IPS-15b (cell line): ENCODE data around the gene METTL25.

Experiments
- H3K27me3 ChIP-seq: one replicate; pipeline ENCODE4 v1.6.1; 2013; ENCODE audit warnings: low read length; ENCODE audit not compliant: control insufficient read depth, insufficient read depth
- H3K36me3 ChIP-seq: one replicate; pipeline ENCODE4 v1.6.1; 2013; ENCODE audit warnings: low read length; ENCODE audit not compliant: control insufficient read depth, insufficient read depth
- H3K4me1 ChIP-seq: one replicate; pipeline ENCODE4 v1.6.1; 2013; ENCODE audit warnings: mild to moderate bottlenecking, low read length; ENCODE audit not compliant: control insufficient read depth, insufficient read depth
- H3K4me3 ChIP-seq: one replicate; pipeline ENCODE4 v1.5.1; 2013; ENCODE audit warnings: low read depth, low read length
- H3K9ac ChIP-seq: one replicate; pipeline ENCODE4 v1.6.1; 2013; ENCODE audit warnings: low read depth, mild to moderate bottlenecking, low read length
- H3K9me3 ChIP-seq: one replicate; pipeline ENCODE4 v1.6.1; 2013; ENCODE audit warnings: mild to moderate bottlenecking, low read length; ENCODE audit not compliant: control insufficient read depth, insufficient read depth

Gene METTL25

DNA sequence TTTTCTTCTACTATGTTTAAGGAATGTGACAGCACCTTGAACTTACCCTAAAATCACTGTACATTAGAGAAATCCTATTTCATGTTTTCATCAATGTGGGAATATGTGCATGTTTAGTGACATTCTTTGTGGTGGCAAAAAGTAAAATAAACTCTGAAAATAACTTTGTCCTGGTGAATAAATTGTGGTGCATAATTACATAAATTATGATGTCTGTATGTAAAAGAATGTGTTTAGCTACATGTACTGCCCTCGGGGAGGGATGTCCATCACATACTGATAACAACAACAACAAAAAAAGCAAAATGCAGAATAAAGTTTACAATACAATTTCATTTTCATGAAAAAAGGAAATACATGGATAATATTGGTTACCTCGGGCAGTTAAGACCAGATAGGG is 157.3 kb downstream of the METTL25 start:
- Histone ChIP-seq H3K27me3 (no peaks in the 10 kb centered on the region), H3K4me3 (no peak overlapping the region)

DNA sequence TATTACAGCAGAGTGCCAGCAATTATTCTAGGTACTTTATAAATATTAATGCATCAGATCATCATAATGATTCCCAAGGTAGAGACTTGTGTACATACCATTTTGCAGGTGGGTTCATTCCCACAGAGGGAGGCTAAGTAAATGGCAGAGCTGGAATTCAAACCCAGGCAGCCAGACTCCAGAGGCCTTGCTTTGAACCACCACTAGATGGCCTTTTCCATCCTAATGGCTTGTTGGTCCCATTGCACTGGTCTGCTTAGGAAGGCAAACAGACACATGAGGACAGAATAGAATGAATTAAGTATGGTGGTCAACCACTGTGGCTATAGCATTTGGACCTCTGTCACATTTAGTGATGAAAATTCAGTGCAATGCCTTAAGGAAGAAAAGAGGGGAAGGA is 158.7 kb downstream of the METTL25 start:
- Histone ChIP-seq H3K9ac (no peak overlapping the region), H3K36me3 (no peaks in the 10 kb centered on the region), H3K4me1 (no peaks in the 10 kb centered on the region), H3K9me3 (no peaks in the 10 kb centered on the region), H3K27me3 (no peaks in the 10 kb centered on the region), H3K4me3 (no peak overlapping the region)

More for the DNA sequence above, 157.3 kb downstream of the METTL25 start:
- Histone ChIP-seq H3K36me3 (no peaks in the 10 kb centered on the region), H3K9ac (no peak overlapping the region), H3K9me3 (no peaks in the 10 kb centered on the region), H3K4me1 (no peaks in the 10 kb centered on the region)

DNA sequence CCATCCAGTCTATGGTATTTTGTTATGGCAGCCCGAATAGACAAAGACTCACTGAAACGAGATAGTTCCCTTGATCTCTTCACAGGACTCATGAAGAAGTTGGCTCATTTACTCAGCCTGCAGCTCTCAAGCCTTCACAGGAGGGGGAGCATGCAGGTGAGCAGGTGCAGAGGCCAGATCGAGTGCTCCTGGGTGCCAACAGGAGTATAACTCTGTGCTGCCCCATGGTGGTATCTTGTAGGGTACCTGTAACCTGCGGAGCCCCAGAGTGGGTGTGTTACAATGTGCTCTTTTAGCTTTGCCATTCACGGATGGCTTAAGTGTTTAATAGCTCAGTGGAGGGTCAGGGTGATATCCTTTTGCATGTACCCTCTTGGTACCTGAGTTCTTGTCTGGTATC is 159.5 kb downstream of the METTL25 start:
- H3K27me3 ChIP-seq = no peaks in the 10 kb centered on the region
- no peak overlapping the region for H3K9ac ChIP-seq
- no peak overlapping the region for H3K4me3 ChIP-seq
- no peaks in the 10 kb centered on the region for H3K36me3 ChIP-seq
- no peaks in the 10 kb centered on the region for H3K9me3 ChIP-seq
- H3K4me1 ChIP-seq = no peaks in the 10 kb centered on the region

- H3K9me3 ChIP-seq = no peaks in the 10 kb centered on the region
- H3K4me1 ChIP-seq = no peaks in the 10 kb centered on the region
- H3K27me3 ChIP-seq = no peaks in the 10 kb centered on the region
- H3K36me3 ChIP-seq = no peaks in the 10 kb centered on the region
- H3K9ac ChIP-seq = no peak overlapping the region
- no peak overlapping the region for H3K4me3 ChIP-seq
Observed at GRCh38 chr12:82519510-82519909, 161.2 kb downstream of the METTL25 start.

- no peaks in the 10 kb centered on the region for H3K4me1 ChIP-seq
- H3K9me3 ChIP-seq = no peaks in the 10 kb centered on the region
- no peak overlapping the region for H3K9ac ChIP-seq
- H3K36me3 ChIP-seq = no peaks in the 10 kb centered on the region
- no peak overlapping the region for H3K4me3 ChIP-seq
- no peaks in the 10 kb centered on the region for H3K27me3 ChIP-seq
Observed at GRCh38 chr12:82522285-82522684, 164.0 kb downstream of the METTL25 start.

DNA sequence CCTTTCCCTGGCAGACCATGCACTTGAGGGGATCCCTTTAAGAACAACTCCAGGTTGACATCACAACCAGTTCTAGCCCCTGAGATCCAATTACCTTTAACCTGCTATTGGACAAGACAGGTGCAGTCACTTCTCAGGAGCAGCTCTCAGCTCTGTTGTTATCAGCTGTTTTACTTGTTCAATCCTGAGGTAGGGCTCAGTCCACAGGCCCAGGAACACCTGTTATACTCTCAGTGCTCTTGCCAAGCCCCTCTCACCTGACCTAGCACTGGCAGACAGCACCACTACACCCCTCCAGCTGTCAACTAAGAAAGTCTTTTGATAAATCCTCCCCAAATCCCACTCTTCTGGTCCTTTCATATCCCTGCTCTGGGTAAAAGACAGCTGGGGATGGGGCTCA is 164.4 kb downstream of the METTL25 start:
- H3K9ac ChIP-seq = no peak overlapping the region

GRCh38 chr12:82523996-82524395 is 165.7 kb downstream of the METTL25 start:
- no peak overlapping the region for H3K4me3 ChIP-seq
- H3K9ac ChIP-seq = no peak overlapping the region
- H3K9me3 ChIP-seq = no peaks in the 10 kb centered on the region
- no peaks in the 10 kb centered on the region for H3K36me3 ChIP-seq
- no peaks in the 10 kb centered on the region for H3K4me1 ChIP-seq
- H3K27me3 ChIP-seq = no peaks in the 10 kb centered on the region

More for the DNA sequence above, 164.4 kb downstream of the METTL25 start:
- no peaks in the 10 kb centered on the region for H3K9me3 ChIP-seq
- no peaks in the 10 kb centered on the region for H3K27me3 ChIP-seq
- H3K4me3 ChIP-seq = no peak overlapping the region
- H3K4me1 ChIP-seq = no peaks in the 10 kb centered on the region
- no peaks in the 10 kb centered on the region for H3K36me3 ChIP-seq

- no peak overlapping the region for H3K4me3 ChIP-seq
- no peaks in the 10 kb centered on the region for H3K36me3 ChIP-seq
- no peaks in the 10 kb centered on the region for H3K4me1 ChIP-seq
- H3K9ac ChIP-seq = no peak overlapping the region
- H3K27me3 ChIP-seq = no peaks in the 10 kb centered on the region
- no peaks in the 10 kb centered on the region for H3K9me3 ChIP-seq
Observed at GRCh38 chr12:82524641-82525040, 166.3 kb downstream of the METTL25 start.

DNA sequence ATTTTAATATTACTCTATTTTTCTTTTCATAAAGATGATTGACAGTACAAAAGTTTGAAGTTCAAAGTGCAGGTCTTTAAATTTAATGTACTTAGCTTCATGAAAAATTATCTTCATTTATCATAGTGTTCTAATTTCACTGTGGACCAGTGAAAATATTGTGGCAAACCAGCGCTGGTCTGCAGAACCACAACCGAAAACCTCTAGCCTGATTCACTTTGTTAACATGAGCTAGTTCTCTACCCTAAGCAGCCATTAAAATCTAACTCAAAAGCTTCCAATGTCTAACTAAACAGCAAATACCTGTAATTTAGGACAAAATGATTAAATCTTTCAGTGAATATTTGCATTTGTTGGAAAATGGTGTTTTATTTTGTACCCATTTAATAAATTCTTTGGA is 167.3 kb downstream of the METTL25 start:
- Histone ChIP-seq H3K4me1 (no peaks in the 10 kb centered on the region), H3K36me3 (no peaks in the 10 kb centered on the region), H3K9ac (no peak overlapping the region), H3K9me3 (no peaks in the 10 kb centered on the region), H3K4me3 (no peak overlapping the region), H3K27me3 (no peaks in the 10 kb centered on the region)

- no peaks in the 10 kb centered on the region for H3K9me3 ChIP-seq
Observed at GRCh38 chr12:82527165-82527780, 168.9 kb downstream of the METTL25 start.

More at GRCh38 chr12:82527165-82527780, 168.9 kb downstream of the METTL25 start:
- Histone ChIP-seq H3K36me3 (no peaks in the 10 kb centered on the region), H3K9ac (no peak overlapping the region), H3K4me1 (no peaks in the 10 kb centered on the region), H3K27me3 (no peaks in the 10 kb centered on the region), H3K4me3 (no peak overlapping the region)
